HG02938 (cell line): Measurements from ENCODE around the gene TSPAN9.
"Not testable (repeated sequence)": the region's sequence is repeated elsewhere in the genome, so short reads cannot be mapped to it uniquely, and the experiment has no call there.

Experiments
- ATAC-seq: cut with Tn5 transposase; IDR thresholded peaks from one replicate; pipeline ENCODE4 v1.9.1; 2021; ENCODE audit warnings: mild to moderate bottlenecking, moderate library complexity; ENCODE audit not compliant: unreplicated experiment

The TSPAN9 gene

GRCh38 chr12:3043406-3043805, 33.8 kb upstream of the TSPAN9 start:
- ATAC-seq = no peak

GRCh38 chr12:3044141-3044630, 33.0 kb upstream of the TSPAN9 start:
- ATAC-seq = no peak

- no peak for ATAC-seq
Measured at GRCh38 chr12:3045494-3045893, 31.7 kb upstream of the TSPAN9 start.

- no peak for ATAC-seq
Measured at GRCh38 chr12:3045989-3046388, 31.2 kb upstream of the TSPAN9 start.

- ATAC-seq = no peak
Measured at GRCh38 chr12:3046441-3047200, 30.6 kb upstream of the TSPAN9 start.

GRCh38 chr12:3047961-3048360, 29.2 kb upstream of the TSPAN9 start:
- ATAC-seq = no peak

GRCh38 chr12:3048540-3048939, 28.6 kb upstream of the TSPAN9 start:
- ATAC-seq = no peak

GRCh38 chr12:3049176-3049575, 28.0 kb upstream of the TSPAN9 start:
- no peak for ATAC-seq

GRCh38 chr12:3049611-3050249, 27.4 kb upstream of the TSPAN9 start:
- no peak for ATAC-seq

- no peak for ATAC-seq
Measured at GRCh38 chr12:3054374-3054773, 22.8 kb upstream of the TSPAN9 start.

- no peak for ATAC-seq
Measured at GRCh38 chr12:3055026-3055703, 22.0 kb upstream of the TSPAN9 start.

GRCh38 chr12:3055704-3056467, 21.3 kb upstream of the TSPAN9 start:
- no peak for ATAC-seq

- ATAC-seq = no peak
Measured at GRCh38 chr12:3061059-3061458, 16.1 kb upstream of the TSPAN9 start.

- no peak for ATAC-seq
Measured at GRCh38 chr12:3061501-3062215, 15.5 kb upstream of the TSPAN9 start.

- ATAC-seq = no peak
Measured at GRCh38 chr12:3065300-3065699, 11.9 kb upstream of the TSPAN9 start.

- ATAC-seq = not testable (repeated sequence)
Measured at GRCh38 chr12:3065846-3066245, 11.3 kb upstream of the TSPAN9 start.

GRCh38 chr12:3069714-3070113, 7.5 kb upstream of the TSPAN9 start:
- ATAC-seq = no peak

GRCh38 chr12:3071107-3071506, 6.1 kb upstream of the TSPAN9 start:
- no peak for ATAC-seq

- no peak for ATAC-seq
Measured at GRCh38 chr12:3071710-3072109, 5.5 kb upstream of the TSPAN9 start.

- ATAC-seq = no peak
Measured at GRCh38 chr12:3073438-3074250, 3.5 kb upstream of the TSPAN9 start.
